K562 (cell line): ENCODE measurements around the gene HNF1B. TPM values are rescaled to one million over a fixed set of nuclear protein-coding genes. Genes with fewer than 3 reads are reported as not detected.

Experiments
- ATAC-seq: fragments of 200-7000 bp; cut with Tn5 transposase; 3 replicates; pipeline ENCODE4 v1.9.1; 2020; ENCODE audit warnings: moderate library complexity
- BruUV-seq: library from RNA; stranded (reverse); fragments of 400-500 nt; replicated peaks from 2 replicates; lab custom pipeline; 2021; lab: Mats Ljungman, UMichigan
- CTCF ChIA-PET: fragments of 300-600 bp; formaldehyde crosslinking; extraction: SDS; loops from one replicate; lab custom pipeline; 2021; ENCODE audit warnings: low intra/inter-chr PET ratio; lab: Yijun Ruan, JAX
- POLR2A ChIA-PET: fragments of 300-600, 350-650 bp; sonication (Branson Sonifier 250); formaldehyde crosslinking; extraction: SDS; loops from one replicate; lab custom pipeline; 2021; ENCODE audit warnings: antibody characterized with exemption, inconsistent platforms; lab: Yijun Ruan, JAX
- DNase-seq, 4 experiments: peaks; one replicate each; pipeline versions ENCODE4 v3.0.0 to v3.0.0-alpha.2; 2011 to 2018; ENCODE audit warnings: low spot score in 3 of 4, mixed read lengths in 3 of 4; ENCODE audit errors: extremely low read depth in 1 of 4
- FAIRE-seq: peaks from 2 replicates; lab custom pipeline; 2011; peaks lifted over from hg19 to GRCh38; lab: Jason Lieb, UNC
- H2AFZ ChIP-seq: 2 replicates; pipeline ENCODE4 v1.6.0; 2011; ENCODE audit warnings: low read depth, low read length, control low read depth, inconsistent platforms
- H3K27ac ChIP-seq: fragments of 200-600 bp; 3 replicates; pipeline ENCODE4 v1.8.0; 2011; ENCODE audit warnings: low read depth, mild to moderate bottlenecking, control low read depth, inconsistent platforms, low read length, moderate library complexity, mixed read lengths; ENCODE audit errors: extremely low read depth
- H3K27me3 ChIP-seq, 2 experiments: fragments of 300-600 bp in 1 of 2; 2 replicates in 1 of 2; 3 replicates in 1 of 2; pipeline versions ENCODE4 v1.6.0 to v1.8.0; 2011; ENCODE audit warnings: inconsistent platforms in 2 of 2, low read length in 2 of 2, mild to moderate bottlenecking in 1 of 2, mixed read lengths in 1 of 2, moderate library complexity in 1 of 2; ENCODE audit not compliant: control insufficient read depth in 2 of 2, insufficient read depth in 2 of 2
- H3K36me3 ChIP-seq: fragments of 300-600 bp; 3 replicates; pipeline ENCODE4 v1.8.0; 2011; ENCODE audit warnings: mild to moderate bottlenecking, low read length, inconsistent platforms; ENCODE audit not compliant: control insufficient read depth, insufficient read depth
- H3K4me1 ChIP-seq, 2 experiments: fragments of 200-600 bp in 1 of 2; replicated peaks in 1 of 2; 2 replicates in 1 of 2; 3 replicates in 1 of 2; pipeline versions ENCODE4 v1.5.1 to v1.8.0; 2011; ENCODE audit warnings: inconsistent platforms in 2 of 2, low read length in 2 of 2, mild to moderate bottlenecking in 1 of 2, mixed read lengths in 1 of 2, moderate library complexity in 1 of 2; ENCODE audit not compliant: control insufficient read depth in 2 of 2, insufficient read depth in 2 of 2
- H3K4me2 ChIP-seq: 2 replicates; pipeline ENCODE4 v1.6.1; 2011; ENCODE audit warnings: low read length, control low read depth, inconsistent platforms, mixed read lengths; ENCODE audit not compliant: insufficient read depth
- H3K4me3 ChIP-seq: fragments of 200-600 bp; sonication (generic), shearing (Covaris generic); 2 replicates; pipeline ENCODE4 v1.5.1; 2016; ENCODE audit warnings: control low read depth, inconsistent platforms
- H3K79me2 ChIP-seq: fragments of 200-600 bp; 3 replicates; pipeline ENCODE4 v1.8.0; 2011; ENCODE audit warnings: low read length, inconsistent platforms; ENCODE audit not compliant: control insufficient read depth, insufficient read depth
- H3K9ac ChIP-seq, 2 experiments: 2 replicates each; pipeline versions ENCODE4 v1.6.0 to v1.6.1; 2011; ENCODE audit warnings: low read depth in 2 of 2, low read length in 2 of 2, control low read depth in 1 of 2, inconsistent platforms in 1 of 2, mild to moderate bottlenecking in 1 of 2, mixed read lengths in 1 of 2; ENCODE audit not compliant: insufficient read depth in 1 of 2
- H3K9me1 ChIP-seq: one replicate; pipeline ENCODE4 v1.6.0; 2011; ENCODE audit warnings: inconsistent platforms, mild to moderate bottlenecking, low read length, moderate library complexity; ENCODE audit not compliant: control insufficient read depth, insufficient read depth
- H3K9me3 ChIP-seq: replicated peaks from 2 replicates; pipeline ENCODE4 v1.5.1; 2011; ENCODE audit warnings: low read depth, low read length, inconsistent platforms; ENCODE audit not compliant: control insufficient read depth, insufficient read depth
- H4K20me1 ChIP-seq: replicated peaks from 2 replicates; pipeline ENCODE4 v1.6.1; 2011; ENCODE audit warnings: low read length, inconsistent platforms, mixed read lengths; ENCODE audit not compliant: control insufficient read depth, insufficient read depth
- CBX8 ChIP-seq: fragments of 200-600 bp; sonication (generic); IDR thresholded peaks from 2 replicates; pipeline ENCODE4 v1.6.1; 2012; ENCODE audit warnings: borderline replicate concordance, mixed run types, low read depth, mild to moderate bottlenecking, moderate library complexity, mixed read lengths, low read length, control low read depth, inconsistent platforms; ENCODE audit not compliant: poor library complexity, severe bottlenecking; ENCODE audit errors: extremely low read depth
- DPF2 ChIP-seq: fragments of 450-650 bp; IDR thresholded peaks from 2 replicates; pipeline ENCODE4 v1.6.1; 2016
- MAZ ChIP-seq, 2 experiments: fragments of 450-650 bp in 1 of 2; sonication (generic) in 1 of 2; formaldehyde crosslinking; IDR thresholded peaks in 1 of 2; conservative IDR thresholded peaks in 1 of 2; 2 replicates each; pipeline versions ENCODE4 v1.4.0 to v1.5.0; 2020; ENCODE audit warnings: mild to moderate bottlenecking in 1 of 2, missing genetic modification reagents in 1 of 2
- MEIS2 ChIP-seq: fragments of 450-650 bp; IDR thresholded peaks from 2 replicates; pipeline ENCODE4 v1.6.1; 2014; ENCODE audit warnings: mild to moderate bottlenecking; ENCODE audit not compliant: partially characterized antibody
- MTA1 ChIP-seq: fragments of 450-650 bp; IDR thresholded peaks from 2 replicates; pipeline ENCODE4 v1.6.1; 2017; ENCODE audit warnings: borderline replicate concordance
- NFE2L1 ChIP-seq: fragments of 450-650 bp; IDR thresholded peaks from 2 replicates; pipeline ENCODE4 v1.6.1; 2016; ENCODE audit warnings: missing genetic modification characterization, low read depth, mild to moderate bottlenecking, missing compliant biosample characterization, moderate library complexity, borderline replicate concordance
- TAF1 ChIP-seq: IDR thresholded peaks from 2 replicates; pipeline ENCODE4 v1.6.1; 2011; ENCODE audit warnings: mild to moderate bottlenecking, low read length, moderate library complexity; ENCODE audit not compliant: insufficient read depth, control insufficient read depth, severe bottlenecking; ENCODE audit errors: extremely low read depth
- TBP ChIP-seq: optimal IDR thresholded peaks from 2 replicates; pipeline ENCODE3; 2011; ENCODE audit warnings: low read depth, low read length, improper control_type of control experiment
- WGBS: fragments of 100-300 bp; shearing (Covaris generic); methylation state at CpG from one replicate; pipeline ENCODE4 v1.1.6; 2016; ENCODE audit warnings: low coverage, mixed read lengths; ENCODE audit not compliant: insufficient coverage; ENCODE audit errors: missing lambda C conversion rate; 5-methylcytosine and 5-hydroxymethylcytosine counted together
- in situ Hi-C: fragments of 300-500 bp; cut with MboI; formaldehyde crosslinking; loops from 4 replicates; pipeline ENCODE4 v1.15.0; 2018; ENCODE audit warnings: inconsistent platforms, mixed read lengths
- intact Hi-C: fragments of 100-400 bp; cut with micrococcal nuclease; formaldehyde crosslinking; loops from 2 replicates; pipeline ENCODE4 v1.14.2; 2022
- polyA plus RNA-seq, 8 experiments: library from polyadenylated mRNA; depleted of rRNA in 4 of 8; stranded (reverse) in 5 of 8; unstranded in 3 of 8; fragments of >200 nt; fragmentation: Nextera tagmentation in 2 of 8; fragmentation: Illumina TruSeq in 1 of 8; extraction: Ambion mirVana in 2 of 8; extraction: Trizol in 1 of 8; gene quantifications; 2 replicates each; pipeline versions ENCODE4 v1.2.1 to v1.2.3, GENCODE V29; 2011 to 2014; ENCODE audit warnings: inconsistent platforms in 1 of 8, missing spikeins in 1 of 8
- total RNA-seq, 7 experiments: library from RNA; depleted of rRNA in 6 of 7; stranded (reverse); fragments of >200 nt in 6 of 7; fragmentation: Illumina TruSeq in 2 of 7; extraction: Trizol in 2 of 7; gene quantifications; 2 replicates each; pipeline versions ENCODE4 v1.2.1 to v1.2.3, GENCODE V29; 2011 to 2021; ENCODE audit warnings: low replicate concordance in 1 of 7
- TF ChIP-seq, protein P1 (sequence below): fragments of 200-400 bp; formaldehyde crosslinking; IDR thresholded peaks from 2 replicates; pipeline ENCODE4 v1.6.1; 2017; ENCODE audit warnings: mild to moderate bottlenecking, low read depth, low read length, moderate library complexity
- TF ChIP-seq, protein P2 (sequence below), 2 experiments: fragments of 450-650 bp; IDR thresholded peaks; 2 replicates each; pipeline ENCODE4 v1.6.1; 2016
- TF ChIP-seq, protein P3 (sequence below): fragments of 450-650 bp; IDR thresholded peaks from 2 replicates; pipeline ENCODE4 v1.6.1; 2016; ENCODE audit warnings: borderline replicate concordance

HNF1B gene
- total and polyA plus RNA-seq, 9 of the 15 experiments (the other 6 are each of a cell fraction or from before 2014, with no cell fraction given): not detected

DNA sequence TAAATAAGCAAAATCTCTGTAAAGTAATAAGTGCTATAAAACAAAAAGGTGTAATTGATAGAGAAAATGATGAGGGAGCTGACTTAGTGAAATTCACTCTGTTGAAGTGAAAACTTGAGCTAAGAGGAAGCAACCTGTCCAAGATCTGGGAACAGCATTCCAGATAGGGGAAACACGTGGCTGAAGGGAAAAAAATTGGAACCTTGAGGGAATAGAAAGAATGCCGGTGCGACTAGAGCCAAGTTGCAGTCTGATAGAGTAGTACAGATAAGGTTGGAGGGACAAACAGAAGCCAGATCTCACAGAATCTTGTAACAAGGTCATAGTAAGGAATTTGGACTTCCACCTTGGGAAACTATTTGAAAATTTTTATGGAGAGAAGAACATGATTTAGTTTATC is 101.0 kb downstream of the HNF1B start (continued):
- TF ChIP-seq, protein P1, sequence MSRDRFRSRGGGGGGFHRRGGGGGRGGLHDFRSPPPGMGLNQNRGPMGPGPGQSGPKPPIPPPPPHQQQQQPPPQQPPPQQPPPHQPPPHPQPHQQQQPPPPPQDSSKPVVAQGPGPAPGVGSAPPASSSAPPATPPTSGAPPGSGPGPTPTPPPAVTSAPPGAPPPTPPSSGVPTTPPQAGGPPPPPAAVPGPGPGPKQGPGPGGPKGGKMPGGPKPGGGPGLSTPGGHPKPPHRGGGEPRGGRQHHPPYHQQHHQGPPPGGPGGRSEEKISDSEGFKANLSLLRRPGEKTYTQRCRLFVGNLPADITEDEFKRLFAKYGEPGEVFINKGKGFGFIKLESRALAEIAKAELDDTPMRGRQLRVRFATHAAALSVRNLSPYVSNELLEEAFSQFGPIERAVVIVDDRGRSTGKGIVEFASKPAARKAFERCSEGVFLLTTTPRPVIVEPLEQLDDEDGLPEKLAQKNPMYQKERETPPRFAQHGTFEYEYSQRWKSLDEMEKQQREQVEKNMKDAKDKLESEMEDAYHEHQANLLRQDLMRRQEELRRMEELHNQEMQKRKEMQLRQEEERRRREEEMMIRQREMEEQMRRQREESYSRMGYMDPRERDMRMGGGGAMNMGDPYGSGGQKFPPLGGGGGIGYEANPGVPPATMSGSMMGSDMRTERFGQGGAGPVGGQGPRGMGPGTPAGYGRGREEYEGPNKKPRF: no peak
- TF ChIP-seq CBX8: peak; percentile 30
- TF ChIP-seq MTA1: no peak
- TF ChIP-seq DPF2: 0 out of 2 replicates have a peak, but pooled peaks have one; percentile 40
- TF ChIP-seq, protein P2, sequence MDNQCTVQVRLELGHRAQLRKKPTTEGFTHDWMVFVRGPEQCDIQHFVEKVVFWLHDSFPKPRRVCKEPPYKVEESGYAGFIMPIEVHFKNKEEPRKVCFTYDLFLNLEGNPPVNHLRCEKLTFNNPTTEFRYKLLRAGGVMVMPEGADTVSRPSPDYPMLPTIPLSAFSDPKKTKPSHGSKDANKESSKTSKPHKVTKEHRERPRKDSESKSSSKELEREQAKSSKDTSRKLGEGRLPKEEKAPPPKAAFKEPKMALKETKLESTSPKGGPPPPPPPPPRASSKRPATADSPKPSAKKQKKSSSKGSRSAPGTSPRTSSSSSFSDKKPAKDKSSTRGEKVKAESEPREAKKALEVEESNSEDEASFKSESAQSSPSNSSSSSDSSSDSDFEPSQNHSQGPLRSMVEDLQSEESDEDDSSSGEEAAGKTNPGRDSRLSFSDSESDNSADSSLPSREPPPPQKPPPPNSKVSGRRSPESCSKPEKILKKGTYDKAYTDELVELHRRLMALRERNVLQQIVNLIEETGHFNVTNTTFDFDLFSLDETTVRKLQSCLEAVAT (IDR thresholded peaks at IDR 0.05): no peak

DNA sequence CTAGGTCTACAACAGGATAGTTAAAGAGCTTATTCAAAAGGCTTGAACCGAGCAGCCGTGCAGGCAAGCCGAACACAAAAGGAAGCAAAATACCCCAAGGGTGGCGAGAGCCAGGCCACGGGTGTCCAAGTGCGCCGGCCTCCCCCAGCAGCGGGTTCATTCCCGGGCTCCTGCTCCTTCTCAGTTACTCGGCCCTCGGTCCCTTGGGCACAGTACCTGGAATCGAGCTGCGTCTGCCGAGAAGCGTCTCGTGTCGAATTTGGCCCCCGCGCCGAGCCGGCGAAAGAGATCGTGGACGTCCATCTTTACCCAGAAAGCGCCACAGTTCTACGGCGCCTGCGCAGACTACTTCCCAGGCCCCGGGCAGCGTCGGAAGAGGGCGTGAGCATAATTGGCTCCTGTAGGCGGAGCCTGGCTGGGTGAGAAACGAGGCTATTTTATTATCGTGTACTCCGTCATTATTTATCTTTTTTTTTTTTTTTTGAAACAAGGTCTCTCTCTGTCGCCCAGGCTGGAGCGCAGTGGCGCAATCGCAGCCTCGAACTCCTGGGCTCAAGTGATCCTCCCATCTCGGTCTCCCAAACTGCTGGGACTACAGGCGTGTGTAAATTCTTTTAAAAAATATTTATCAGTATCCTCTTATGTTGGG is 101.6 kb downstream of the HNF1B start, which contains the start of gene DDX52:
DDX52 (minus strand) TSS at position 329 of the 649 bp plus-strand sequence; CDS start at position 303, 26 bp downstream.
- ATAC-seq (peak; percentile 98), DNase-seq (peak; percentile 94 to 96 (median 95)), FAIRE-seq (no peak)
- H3K4me3 ChIP-seq: peak within 1 kb of the TSS; percentile 63
- peaks cover 7 to 12% of the 10 kb centered on the region in 2 experiments; a peak in 4 of 5 replicates for H3K4me1 ChIP-seq
- ChIA-PET CTCF (no interaction called here), POLR2A (interaction anchor here (1.4 to 2.0 kb wide), 2 partner anchors 12 to 34 kb away, joined by 3 to 7 read pairs; partner anchors contain the start of gene SYNRG)
- BruUV-seq: no TSS peak
- no peaks in the 10 kb centered on the region for H3K9me1 ChIP-seq
- in situ Hi-C loops (no loop called here), intact Hi-C loops (no loop called here)
- H3K27me3 ChIP-seq: no peaks in the 10 kb centered on the region; a peak in 2 of 5 replicates
- WGBS: under 1% methylated on average over 42 of the region's 43 CpGs
- H2AFZ ChIP-seq: peak within 1 kb of the TSS; percentile 88
- peak within 1 kb of the TSS; percentile 73 for H3K27ac ChIP-seq
- peaks cover 48% of the 10 kb centered on the region for H3K79me2 ChIP-seq
- H3K36me3 ChIP-seq: peaks cover 21% of the 10 kb centered on the region
- no peaks in the 10 kb centered on the region for H3K9me3 ChIP-seq
- peak within 1 kb of the TSS; percentile 90 to 99 for H3K9ac ChIP-seq
- no peaks in the 10 kb centered on the region; the same call in 1 of the 2 replicates for H4K20me1 ChIP-seq
- H3K4me2 ChIP-seq: peak within 1 kb of the TSS; percentile 84
- TF ChIP-seq TAF1: peak; percentile 88
- TF ChIP-seq, protein P3, sequence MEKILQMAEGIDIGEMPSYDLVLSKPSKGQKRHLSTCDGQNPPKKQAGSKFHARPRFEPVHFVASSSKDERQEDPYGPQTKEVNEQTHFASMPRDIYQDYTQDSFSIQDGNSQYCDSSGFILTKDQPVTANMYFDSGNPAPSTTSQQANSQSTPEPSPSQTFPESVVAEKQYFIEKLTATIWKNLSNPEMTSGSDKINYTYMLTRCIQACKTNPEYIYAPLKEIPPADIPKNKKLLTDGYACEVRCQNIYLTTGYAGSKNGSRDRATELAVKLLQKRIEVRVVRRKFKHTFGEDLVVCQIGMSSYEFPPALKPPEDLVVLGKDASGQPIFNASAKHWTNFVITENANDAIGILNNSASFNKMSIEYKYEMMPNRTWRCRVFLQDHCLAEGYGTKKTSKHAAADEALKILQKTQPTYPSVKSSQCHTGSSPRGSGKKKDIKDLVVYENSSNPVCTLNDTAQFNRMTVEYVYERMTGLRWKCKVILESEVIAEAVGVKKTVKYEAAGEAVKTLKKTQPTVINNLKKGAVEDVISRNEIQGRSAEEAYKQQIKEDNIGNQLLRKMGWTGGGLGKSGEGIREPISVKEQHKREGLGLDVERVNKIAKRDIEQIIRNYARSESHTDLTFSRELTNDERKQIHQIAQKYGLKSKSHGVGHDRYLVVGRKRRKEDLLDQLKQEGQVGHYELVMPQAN: peak; percentile 48; the same call in 1 of the 2 replicates
- TF ChIP-seq TBP: peak; percentile 66
- TF ChIP-seq MEIS2: peak; percentile 38
- TF ChIP-seq MAZ (CRISPR knock-in tag; conservative IDR thresholded peaks at IDR 0.05 in 1 of 2, IDR thresholded peaks at IDR 0.05 in 1 of 2): peak; percentile 41 to 57; a peak in 1 of 4 replicates
- TF ChIP-seq NFE2L1 (tag): no peak
